GM19035 (cell line): ENCODE results near the gene PHF24.

Source experiments
- ATAC-seq: cut with Tn5 transposase; IDR thresholded peaks from one replicate; pipeline ENCODE4 v1.9.1; 2021; ENCODE audit not compliant: unreplicated experiment

The PHF24 gene

DNA sequence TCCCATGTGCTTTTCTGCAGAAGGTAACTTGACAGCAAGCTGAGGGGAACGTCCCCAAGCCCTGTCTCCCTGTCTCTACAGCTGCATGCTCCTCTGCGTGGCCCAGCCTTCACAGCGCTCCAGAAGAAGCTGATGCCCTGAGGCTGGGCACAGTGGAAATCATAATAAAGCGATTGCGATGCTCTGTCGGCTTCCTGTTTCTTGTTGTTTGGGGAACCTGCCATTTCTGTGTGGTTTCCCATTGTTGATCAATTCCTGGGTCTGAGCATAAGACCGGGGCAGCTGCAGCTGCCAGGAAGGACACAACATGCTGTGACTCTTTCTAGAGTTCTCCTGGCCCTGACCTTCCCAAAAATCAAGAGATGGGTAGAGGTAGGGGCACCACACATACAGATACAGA lies 24.3 kb downstream of the PHF24 start:
- no peak for ATAC-seq

DNA sequence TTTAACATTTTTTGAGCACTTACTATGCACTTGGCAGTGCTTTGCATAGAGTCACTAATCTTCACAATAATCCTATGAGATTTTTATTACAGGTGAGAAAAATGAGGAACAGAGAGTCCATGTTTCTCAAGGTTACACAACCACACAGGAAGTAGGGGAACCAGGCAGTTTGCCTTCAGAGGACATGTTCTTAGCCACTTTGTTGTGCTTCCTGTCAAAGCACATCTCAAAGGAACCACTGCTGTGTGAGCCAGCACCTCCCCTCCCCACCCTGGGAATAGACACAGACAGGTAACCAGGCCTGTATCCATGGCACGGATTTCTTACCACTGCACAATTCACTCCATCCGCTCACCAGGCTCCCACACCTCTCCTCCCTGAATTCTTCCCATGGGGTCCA lies 25.1 kb downstream of the PHF24 start:
- ATAC-seq: no peak

DNA sequence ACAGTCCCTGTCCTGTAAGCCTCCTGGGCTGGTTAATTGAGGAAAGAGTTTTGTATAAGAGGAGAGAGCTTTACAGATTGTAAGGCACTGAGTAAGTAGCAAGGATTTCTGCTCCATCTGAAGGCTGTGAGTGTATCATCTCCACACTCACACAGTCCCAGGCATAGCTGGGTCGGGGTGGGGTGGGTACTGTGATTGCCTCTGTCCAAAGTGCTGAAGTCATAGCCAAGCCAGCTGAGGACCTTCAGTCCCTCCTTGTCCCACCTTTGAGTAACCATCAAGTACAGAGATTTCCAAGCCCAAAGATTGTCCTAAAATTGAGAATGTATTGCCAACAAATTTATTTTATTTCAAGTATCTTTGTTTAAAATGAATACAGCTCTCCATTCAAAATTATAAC lies 26.0 kb downstream of the PHF24 start:
- no peak for ATAC-seq

DNA sequence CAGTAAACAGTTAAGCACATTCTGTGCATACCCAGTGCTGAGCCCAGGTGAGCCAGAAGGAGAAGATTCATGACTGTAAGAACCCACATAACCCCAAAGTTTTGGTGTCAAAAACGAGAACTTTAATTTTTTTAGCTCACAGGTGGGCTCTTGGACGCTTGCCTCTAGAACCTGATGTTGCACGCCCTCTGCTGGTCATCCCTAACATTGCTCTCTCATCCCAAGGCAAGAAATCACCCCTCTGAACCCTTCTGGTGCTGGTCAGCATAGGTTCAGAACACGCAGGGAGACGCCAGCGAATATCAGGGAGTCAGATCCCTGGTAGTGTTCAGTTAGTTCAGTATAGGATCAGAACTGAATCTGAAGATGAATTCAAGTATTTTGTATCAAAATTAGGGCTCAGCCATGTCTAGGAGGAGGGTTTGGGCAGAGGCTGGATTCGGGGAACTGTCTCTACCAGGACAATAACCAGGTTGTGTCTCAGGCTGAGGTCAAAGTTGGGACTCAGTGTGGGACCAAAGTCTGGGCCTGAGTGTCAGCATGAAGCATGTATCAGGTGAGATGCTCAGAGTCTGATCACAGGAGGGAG lies 27.3 kb downstream of the PHF24 start:
- no peak for ATAC-seq

DNA sequence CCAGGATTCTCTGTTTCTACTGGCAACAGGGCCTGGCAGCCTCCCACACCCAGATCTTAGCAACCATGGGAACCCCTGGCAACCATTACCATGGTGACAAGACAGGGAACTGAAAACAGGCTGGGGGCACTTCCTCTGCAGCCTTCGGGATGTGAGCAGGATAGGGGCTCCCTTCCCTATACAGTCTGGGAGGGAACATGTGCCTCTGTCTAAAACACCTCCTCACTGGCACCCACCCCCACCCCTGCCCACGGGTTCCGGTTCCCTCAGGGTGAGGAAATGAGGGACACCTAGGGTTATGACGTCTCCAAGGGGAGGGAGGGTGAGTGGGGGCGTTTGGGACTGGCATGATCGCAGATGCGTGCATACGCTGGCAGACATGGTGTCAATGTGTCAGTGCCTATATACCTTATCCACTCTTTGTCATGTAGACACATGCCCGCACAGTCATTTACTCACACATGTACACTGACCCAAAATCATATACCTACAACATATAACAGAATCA lies 28.5 kb downstream of the PHF24 start:
- ATAC-seq: no peak

DNA sequence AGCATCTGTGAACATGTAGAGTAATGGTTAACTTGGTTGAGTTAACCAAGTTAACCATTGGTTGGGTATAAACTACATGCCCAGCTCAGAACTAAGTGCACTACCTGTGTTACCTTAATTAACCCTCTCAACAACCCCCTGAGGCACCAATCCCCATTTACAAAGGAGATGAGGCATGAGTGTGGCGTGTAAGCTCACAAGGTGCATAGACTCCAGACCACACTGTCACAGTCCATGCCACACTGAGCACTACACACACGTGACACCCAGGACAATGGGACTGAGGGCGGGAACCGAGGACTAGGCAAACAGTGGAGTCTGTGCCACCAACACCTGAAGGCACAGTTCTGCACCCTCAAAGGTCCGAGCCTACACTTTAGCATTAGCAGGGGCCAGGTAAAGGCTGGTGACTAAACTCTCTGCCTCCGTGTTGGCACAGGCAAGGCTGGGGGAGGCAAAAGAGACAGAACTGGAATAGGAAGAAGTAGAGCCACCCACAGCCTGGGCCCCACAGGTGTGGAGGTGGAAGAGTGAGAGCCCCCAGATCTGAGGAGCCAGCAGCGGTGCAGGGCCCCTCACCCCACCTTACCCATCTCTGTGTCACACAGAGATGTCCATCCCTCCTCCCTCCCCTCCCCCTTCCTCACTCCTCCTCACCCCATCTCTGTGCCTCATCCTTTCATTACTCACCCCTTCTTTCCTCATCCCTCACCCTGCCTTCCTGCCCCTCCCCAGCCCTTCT lies 29.2 kb downstream of the PHF24 start:
- ATAC-seq: no peak

DNA sequence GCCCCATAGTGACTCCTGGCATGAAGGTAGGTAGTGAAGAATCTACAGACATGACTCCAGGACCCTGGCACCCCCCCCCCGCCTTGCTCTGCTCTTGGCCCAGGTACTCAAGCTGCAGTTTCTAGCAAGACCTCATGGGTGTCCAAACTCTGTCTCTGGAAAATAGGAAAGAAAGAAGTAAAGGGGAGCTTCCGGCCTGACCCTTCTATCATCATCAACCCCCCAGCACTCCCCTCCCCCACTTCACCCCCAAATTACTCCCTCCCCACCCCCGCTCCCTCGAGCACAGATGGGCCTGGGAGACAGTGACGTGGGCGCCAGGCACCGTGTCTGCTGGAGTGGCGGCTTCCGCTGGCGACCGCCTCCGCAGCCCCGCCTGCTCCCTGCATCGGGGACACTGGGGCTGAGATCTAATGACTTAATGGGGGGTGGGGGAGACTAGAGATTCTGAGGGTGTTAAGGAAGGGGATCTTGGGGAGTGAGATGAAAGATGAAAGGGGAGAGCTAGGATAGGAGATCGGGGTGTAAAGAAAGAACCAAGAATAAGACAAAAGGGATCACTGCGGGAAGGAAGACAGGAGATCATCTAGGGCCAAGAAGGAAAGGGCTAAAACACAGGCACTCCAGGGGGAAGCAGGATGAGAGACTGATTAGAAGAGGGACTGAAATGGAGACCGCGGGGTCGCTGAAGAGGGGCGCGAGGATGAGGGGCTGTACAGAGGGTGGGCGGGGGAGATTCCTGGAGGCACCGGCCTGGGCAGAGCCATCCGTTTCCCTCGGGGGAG lies 30.3 kb downstream of the PHF24 start:
- no peak for ATAC-seq

DNA sequence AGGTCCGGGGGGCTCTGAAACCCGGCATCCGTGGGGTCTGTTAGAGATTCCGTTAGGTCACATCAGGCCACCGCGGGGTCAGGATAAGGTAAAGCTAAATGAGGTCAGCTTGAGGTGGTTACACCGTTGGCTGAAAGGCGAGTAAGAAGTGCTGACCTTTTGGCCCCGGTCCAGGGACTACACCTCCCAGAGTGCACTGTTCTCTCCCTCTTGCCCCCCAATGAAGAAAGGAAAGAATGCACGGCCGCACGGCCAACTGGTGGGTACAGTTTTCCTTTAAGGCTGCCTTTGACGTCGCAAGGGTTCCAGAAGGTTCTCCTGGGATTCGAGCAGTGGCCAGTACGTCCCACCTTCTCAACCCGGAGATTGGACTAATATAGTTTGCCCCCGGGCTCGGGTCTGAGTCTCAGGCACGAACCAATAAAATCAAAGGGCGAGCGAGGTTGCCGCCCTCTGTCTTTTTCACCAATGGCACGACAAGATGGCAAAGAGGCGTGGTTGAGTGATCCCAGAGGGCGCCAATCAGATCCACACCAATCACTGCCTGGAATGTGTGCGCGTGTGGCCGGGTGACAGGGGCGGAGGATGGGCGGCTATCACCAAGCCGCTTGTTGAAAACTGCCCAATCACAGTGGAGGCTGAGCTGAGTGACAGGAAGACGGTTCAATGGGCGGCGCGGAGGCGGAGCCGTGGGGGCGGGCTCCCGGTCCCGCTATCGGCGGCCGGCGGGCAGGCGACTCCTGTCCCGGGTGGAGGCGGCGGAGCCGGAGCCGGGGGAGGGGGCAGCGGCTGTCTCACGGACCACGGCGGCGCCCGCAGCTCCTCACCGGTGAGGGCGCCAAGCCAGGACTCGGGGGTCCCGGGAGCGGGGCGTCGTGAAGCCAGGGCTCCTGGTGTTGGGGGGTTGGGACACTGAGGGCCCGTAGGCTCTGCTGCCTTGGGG lies 31.2 kb downstream of the PHF24 start, which contains the start of gene DNAJB5:
DNAJB5 (plus strand) TSS at position 743 of the 943 bp plus-strand sequence. CDS start 886 bp downstream, outside the sequence.
- ATAC-seq: peak; percentile 88

DNA sequence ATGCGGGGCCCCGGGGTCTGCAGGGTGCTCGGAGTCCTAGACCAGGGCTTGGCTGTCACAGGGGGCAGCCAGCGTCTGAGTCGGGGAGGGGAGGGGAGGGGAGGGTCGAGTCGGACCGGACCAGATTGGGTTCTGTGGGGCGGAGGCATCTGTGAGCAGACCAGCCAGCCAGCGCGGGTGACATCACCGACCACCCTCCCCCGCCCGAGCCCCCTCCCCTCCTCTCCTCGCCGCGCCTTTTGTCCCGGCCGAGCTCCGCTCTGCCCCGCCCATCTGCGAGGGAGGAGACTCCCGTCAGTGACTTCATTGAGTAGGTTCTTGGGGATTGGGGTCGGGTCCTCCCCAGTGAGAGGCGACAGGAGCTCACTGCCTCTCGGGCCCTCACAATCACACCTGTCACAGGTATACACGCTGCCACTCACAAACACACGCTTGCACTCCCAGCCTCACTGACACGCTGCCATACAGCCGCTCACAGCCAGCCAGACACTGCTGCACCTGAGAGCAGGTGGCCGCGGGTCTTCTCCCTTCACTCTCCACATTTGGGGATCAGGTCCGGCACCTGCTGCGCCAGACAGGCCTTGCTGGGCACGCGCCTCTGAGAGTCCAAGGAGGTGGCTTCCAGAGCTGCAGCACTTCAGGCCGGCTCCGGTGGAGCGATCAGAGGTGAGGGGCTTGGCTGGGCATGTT lies 32.0 kb downstream of the PHF24 start:
- peak; percentile 8 for ATAC-seq

DNA sequence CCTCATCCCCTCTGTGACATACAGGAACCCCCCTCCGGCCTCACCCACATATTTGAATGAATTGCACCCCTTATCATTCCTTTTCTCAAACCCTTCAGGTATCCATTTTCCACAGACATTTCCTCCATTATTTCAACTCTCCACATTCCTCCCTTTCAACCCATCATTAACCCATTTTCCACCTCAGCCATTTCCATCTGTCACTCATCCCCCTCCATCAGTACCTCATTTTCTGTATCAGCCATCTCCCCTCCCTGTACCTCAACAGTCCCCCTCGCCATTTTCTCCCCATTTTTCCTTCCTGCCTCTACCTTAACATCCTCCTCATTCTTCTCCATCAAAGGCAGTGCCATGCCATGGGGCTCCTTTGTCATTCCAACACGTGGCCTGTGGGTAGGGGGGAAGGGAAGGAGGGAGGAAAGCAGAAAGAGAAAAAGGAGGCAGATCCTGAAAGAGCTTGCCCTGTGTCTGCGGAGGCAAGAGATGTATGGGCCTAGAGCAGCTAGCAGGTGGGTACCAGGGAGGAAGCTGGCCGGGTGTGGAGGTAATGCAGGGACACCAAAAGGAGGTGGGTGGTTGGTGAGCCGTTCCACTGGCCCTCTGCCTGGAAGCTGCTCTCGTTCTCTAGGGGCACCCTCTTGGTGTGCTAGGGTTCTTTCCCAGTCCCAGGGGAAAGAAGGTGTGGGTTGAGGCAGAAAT lies 33.0 kb downstream of the PHF24 start:
- no peak for ATAC-seq

DNA sequence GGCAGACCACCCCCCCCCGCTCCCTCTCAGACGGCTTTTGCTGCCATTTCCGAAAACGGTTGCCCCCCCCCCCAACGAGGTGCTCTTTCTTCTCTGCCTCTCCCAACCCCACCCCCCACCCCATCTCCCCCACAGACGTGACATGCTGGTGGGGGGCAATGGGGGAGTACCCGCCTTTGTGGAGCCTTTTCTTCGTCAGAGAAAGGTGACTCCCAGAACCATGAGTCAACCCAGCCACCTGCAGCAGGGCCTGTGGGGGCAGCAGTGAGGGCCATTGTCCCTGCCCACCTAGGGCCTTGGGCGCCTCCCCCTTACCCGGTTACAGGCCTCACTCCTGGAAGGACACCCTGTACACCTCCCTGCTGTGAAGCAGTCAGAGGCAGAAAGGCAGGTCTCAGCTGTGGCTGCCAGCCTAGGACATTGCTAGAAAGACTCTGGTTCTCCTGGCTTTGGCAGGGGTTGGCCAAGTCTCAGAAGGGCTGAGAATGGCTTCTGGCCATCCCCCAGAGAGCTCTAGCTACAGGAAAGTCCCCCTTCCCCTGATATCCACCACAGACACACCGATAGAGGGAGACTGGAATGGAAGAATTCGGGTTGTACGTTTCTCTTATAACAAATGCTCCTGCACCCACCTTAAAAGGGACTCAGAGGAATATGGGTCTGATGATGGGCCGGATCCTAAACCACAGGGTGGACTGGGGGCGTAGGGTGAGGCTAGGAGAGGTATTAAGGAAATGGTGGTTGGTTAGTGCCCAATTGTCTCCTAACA lies 33.7 kb downstream of the PHF24 start:
- no peak for ATAC-seq

DNA sequence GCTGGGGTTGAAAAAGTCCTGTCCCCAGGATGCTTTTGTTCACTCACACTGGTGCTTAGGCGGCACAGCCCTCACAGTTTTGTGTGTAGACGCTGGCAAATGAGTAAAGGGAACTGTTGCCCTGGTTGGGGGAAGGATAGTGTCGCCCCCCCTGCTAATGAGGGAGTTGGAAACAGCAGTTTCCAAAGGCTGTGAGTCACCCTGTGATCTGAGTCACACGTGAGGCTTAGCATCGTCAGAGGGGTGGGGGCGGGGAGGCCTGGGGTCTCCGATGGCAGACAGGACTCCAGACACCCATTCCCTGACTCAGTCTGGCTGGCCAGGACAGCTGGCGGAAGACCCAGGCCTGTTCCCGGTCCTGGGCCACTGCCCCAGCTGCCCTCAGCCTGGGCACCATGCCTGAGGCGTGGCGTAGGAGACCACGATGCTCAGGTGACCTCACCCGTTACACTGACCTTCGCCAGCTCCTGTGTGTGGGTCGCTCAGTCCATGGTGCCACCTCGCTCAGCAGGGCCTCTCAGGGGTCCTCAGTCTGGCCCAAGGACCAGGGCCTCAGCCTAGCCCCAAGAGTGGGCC lies 34.4 kb downstream of the PHF24 start:
- ATAC-seq: no peak

DNA sequence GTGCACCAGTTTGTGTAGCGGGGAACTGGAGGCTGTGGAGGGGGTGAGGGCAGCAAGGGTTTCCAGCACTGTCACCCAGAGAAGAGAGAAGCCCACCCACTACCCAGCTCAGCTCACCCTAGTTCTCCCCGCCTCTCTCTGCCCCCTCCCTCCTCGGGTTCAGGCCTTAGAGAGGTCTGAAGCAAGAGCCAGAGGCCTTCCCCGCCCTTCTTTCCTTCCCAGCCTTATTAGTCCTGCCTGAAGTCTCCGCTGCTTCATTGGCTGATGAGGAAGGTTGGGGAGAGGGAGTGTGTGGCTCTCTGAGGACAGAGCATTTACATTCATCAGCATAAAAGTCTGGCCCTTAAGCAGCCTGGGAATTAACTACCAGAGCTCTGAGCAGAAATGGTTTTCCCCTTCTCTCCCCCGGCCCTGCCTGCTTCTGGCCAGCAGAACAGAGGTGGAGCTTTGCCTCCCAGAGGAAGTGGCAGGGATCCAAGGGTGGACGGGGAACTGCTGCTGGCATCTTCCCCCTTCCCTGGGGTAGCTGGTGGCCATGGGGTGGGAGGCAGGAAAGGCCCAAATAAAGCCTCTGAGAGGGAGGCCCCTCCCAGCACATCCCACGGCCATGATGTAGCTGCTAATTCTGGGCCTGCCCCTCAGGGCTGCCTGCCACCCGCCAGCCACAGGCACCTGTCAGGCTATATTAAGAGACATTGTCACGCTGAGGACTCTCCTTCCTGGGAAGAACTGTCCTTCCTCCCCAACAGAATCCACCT lies 35.6 kb downstream of the PHF24 start:
- ATAC-seq: no peak

DNA sequence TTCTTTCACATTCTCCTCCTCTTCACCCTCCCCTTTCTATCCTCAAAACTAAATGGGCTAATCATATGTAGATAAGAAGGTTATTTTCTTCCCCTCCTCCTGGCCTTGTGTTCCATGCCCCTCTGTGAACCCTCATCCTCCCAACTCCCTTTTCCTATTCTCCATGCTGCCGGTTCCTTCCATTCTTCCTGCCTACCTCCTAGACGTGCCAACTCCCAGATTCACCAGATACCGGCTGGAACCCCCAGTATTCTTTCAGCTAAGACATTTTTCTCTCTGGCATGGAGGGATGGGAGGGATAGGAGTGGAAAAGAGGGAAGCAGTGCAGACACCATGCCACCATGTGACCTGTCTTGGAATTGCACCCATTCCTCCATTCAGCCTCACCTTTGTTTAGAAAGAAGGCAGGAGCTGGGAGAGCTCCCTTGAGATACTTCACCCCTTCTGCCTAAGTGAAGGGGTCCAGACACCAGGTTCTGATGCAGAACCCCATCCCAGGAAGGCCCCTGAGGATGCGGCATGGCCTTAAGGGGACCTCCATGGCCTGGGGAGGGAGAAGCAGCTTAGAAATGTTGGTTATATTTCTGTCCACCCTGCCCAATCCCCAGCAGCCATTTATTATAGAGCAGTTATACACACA lies 36.3 kb downstream of the PHF24 start:
- ATAC-seq: no peak

DNA sequence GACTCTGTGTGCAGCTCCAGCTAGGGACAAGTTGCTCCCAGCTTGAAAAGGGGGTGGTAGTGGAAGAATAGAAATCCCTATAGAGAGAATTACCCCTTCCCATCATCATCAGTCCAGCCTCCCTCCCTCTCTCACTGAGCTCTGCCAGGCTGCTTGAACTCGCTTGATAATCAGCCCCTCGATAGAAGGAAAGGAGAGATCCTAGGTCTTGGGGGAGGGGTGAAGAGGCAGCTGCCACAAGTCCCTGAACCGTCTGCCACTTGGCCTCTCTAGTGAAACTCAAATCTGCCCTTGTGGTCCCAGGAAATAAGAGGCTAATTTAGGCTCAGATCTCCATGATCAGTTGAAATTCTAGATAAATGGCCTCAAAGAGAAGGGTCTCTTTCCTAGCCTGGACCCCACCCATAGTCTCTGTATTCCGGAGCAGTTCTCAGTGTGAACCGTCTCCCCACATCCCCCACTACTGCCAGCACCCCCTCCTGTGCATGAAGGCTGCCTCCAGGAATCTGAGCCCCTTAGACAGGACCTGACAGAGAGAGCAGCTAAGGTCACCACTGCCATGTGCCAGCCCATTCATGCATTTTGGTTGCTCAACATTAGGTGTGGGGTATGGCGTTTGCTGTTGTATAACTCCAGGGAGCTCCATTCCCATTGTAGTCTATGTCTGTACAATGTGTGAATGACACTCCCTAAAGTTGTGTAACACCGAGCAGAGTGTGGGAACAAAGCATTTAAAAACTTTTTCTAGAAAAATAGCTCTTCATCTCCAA lies 37.0 kb downstream of the PHF24 start:
- no peak for ATAC-seq

DNA sequence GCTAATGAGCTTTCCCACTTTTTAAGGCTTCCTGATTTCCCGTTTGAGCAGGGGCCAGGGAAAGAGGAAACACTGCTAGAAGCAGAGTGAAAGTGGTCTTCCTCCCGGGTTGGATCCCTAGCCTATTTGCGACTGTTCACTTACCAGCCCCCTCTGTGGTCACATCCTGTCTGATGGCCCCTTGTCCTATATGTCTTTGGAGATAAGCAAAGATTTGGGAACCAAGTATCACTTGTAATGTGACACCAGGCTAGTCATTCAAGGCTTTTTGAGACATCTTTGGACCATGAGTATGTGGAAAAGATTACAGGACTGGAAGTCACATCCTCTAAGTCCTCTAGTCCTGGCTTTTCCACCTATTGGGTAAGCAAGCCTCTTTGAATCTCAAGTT lies 37.6 kb downstream of the PHF24 start:
- no peak for ATAC-seq
